GM18507 (cell line): Measurements from ENCODE around the gene CFHR1.
"Not testable (repeated sequence)": the region's sequence is repeated elsewhere in the genome, so short reads cannot be mapped to it uniquely, and the experiment has no call there.

ENCODE experiments used
- DNase-seq: peaks from one replicate; pipeline ENCODE4 v3.0.0; 2011; ENCODE audit warnings: low read depth; ENCODE audit not compliant: insufficient read length; ENCODE audit errors: extremely low spot score
- FAIRE-seq: peaks from 2 replicates; lab custom pipeline; 2011; peaks lifted over from hg19 to GRCh38; lab: Jason Lieb, UNC

The CFHR1 gene

GRCh38 chr1:196819531-196819930 is at the start of gene CFHR1:
TSS of gene CFHR1 (plus strand) at chr1:196819731. CDS start at chr1:196819845, 114 bp downstream.
- not testable (repeated sequence) for FAIRE-seq, DNase-seq

- FAIRE-seq: not testable (repeated sequence)
Measured at GRCh38 chr1:196769823-196770222, 49.7 kb upstream of the CFHR1 start.

DNA sequence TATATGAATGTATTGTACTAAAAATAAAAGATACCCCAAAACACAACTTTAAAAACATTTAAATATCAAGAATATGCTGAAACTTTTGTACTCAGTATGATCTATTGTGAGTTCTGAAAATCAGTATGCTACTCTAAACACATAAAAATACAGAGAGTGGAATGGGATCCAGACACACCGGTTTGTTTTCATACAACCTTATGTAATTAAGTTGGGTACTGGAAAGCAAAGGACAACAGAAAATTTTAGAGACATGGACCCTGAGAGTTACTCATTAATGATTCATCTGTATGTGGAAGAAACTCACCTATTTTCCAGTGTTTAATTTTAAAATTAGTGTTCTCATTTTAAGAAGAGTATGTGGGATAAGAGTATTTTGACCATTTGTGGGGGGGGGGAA is 45.8 kb upstream of the CFHR1 start:
- DNase-seq (no peak), FAIRE-seq (no peak)

More at GRCh38 chr1:196769823-196770222, 49.7 kb upstream of the CFHR1 start:
- DNase-seq: not testable (repeated sequence)

DNA sequence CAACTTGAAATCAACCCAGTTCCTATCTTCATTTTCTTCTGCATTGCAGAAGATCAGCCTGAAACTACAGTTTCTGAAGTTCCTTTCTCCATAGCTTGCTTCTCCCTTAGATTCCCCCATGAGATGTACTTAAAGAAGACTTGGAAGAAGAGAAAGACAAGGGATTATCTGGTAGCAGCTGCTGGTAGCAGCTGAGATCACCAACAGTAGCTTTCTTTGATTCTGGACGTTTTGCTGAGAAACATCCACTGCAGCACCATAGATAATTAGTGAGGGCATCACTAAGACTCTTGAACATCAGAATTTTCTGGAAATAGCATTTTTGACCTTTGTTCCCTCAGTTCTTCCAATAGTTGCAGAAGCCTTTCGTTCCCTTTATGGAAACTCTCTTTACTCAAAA is 45.4 kb upstream of the CFHR1 start:
- no peak for FAIRE-seq
- DNase-seq: no peak

GRCh38 chr1:196774603-196775002 is 44.9 kb upstream of the CFHR1 start, which contains the start of gene CFHR3:
TSS of gene CFHR3 (plus strand) at chr1:196774840. CDS start at chr1:196774887, 47 bp downstream.
- FAIRE-seq (no peak), DNase-seq (no peak)

DNA sequence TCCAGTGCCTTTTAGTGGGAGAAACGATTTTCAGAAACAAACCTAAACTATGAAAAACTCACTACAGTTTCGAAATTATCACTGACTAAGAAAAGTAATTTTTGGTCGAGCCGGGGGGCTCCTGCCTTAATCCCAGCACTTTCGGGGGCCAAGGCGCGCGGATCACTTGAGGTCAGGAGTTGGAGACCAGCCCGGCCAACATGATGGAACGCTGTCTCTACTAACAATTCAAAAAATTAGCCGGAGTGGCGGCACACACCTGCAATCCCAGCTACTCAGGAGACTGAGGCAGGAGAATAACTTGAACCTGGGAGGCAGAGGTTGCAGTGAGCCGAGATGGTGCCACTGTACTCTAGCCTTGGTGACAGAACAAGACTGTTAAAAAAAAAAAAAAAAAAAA is 41.9 kb upstream of the CFHR1 start:
- FAIRE-seq (no peak), DNase-seq (no peak)

DNA sequence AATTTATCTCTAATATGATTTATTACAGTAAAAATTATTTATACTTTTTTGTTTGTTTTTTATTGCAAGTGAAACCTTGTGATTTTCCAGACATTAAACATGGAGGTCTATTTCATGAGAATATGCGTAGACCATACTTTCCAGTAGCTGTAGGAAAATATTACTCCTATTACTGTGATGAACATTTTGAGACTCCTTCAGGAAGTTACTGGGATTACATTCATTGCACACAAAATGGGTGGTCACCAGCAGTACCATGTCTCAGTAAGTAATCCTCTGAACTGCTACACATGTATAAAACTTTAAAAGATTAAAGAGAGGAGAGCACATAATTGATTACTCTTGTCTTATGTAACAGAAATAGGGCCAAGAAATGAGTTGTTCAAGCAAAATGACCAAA is 40.4 kb upstream of the CFHR1 start:
- no peak for FAIRE-seq
- no peak for DNase-seq

DNA sequence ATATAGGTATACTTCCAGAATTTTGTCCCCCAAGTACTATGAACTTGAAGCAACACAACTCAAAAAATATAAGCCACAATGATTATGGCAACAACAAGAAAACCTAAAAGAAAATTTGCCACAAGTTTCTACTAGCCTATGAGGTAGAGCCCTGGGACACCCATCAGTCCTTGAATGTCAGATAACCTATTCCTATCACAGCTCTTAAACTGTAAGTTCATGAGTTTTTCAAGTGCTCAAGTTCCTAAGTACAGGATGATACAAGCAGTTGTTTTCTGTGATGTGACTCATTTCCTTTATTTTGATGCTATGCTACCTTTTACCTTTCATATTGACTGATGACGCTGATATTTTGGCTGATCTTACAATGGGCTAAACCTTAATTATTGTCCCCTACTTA is 28.3 kb upstream of the CFHR1 start:
- FAIRE-seq, DNase-seq: not testable (repeated sequence)

GRCh38 chr1:196794103-196794502 is 25.4 kb upstream of the CFHR1 start:
- DNase-seq, FAIRE-seq: not testable (repeated sequence)

- FAIRE-seq: no peak
- no peak for DNase-seq
Measured at GRCh38 chr1:196797891-196798290, 21.6 kb upstream of the CFHR1 start.

DNA sequence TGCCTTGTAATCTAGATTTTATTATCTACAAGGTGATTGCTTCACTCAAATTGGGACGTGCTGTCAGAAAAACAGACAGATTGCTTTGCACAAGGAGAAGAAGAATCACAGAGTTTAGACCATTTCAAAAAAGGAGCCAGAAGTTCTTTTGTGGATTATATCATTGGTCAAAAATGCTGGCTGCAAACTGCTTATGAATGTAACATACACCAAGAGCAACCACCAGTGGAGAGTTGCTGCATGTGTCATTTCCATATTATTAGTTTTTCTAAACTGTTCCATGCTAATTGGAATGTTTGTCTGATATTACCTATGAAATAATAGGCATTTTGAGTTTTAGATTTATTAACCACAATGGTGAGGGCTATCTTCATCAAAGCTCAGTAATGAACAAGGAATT is 17.6 kb upstream of the CFHR1 start:
- not testable (repeated sequence) for FAIRE-seq, DNase-seq

- no peak for DNase-seq
- no peak for FAIRE-seq
Measured at GRCh38 chr1:196808529-196809235, 10.8 kb upstream of the CFHR1 start.

DNA sequence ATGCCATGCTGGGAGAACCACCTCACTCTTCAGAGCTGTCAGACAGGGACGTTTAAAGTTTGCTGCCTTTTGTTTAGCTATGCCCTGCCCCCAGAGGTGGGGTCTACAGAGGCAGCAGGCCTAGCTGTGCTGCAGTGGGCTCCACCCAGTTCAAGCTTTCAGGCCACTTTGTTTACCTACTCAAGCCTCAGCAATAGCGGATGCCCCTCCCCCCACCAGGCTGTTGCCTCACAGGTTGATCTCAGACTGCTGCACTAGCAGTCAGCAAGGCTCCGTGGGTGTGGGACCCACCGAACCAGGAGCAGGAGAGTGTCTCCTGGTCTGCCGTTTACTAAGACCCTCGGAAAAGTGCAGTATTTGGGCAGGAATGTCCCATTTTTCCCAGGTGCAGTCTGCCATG is 2.1 kb upstream of the CFHR1 start:
- FAIRE-seq, DNase-seq: not testable (repeated sequence)

DNA sequence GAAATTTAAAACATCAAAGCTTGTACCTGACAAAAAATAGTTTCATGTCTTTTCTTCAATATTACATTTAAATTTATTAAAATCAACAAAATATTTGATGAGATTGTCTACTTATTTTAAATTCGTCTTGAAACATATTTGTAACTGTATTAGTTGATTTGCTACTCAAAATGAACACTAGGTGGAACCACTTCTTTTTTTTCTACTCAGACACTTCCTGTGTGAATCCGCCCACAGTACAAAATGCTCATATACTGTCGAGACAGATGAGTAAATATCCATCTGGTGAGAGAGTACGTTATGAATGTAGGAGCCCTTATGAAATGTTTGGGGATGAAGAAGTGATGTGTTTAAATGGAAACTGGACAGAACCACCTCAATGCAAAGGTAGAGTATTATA is 8.3 kb downstream of the CFHR1 start:
- not testable (repeated sequence) for FAIRE-seq, DNase-seq

GRCh38 chr1:196849613-196850492 is 30.3 kb downstream of the CFHR1 start:
- FAIRE-seq, DNase-seq: not testable (repeated sequence)

DNA sequence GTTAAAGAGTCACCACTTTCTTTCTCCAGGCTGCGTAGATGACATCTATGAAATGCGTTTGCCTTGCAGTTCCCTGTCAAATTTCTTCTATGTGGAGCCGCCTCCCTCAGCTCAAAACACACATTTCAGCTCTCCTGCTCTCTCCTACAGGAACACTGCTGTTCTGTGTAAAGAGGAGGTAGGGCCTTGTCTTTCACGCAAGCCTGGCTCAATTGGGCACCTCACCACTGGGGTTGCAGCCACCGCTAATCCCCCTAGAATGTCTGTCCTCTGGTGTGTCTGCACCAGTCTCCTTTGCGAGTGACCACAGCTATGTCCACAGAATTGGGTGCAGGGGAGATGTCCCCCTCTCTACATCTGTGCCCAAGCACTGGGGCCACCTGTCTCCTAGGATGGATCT is 36.5 kb downstream of the CFHR1 start:
- FAIRE-seq: no peak
- DNase-seq: no peak

- DNase-seq (no peak), FAIRE-seq (no peak)
Measured at GRCh38 chr1:196857188-196857587, 37.7 kb downstream of the CFHR1 start.

GRCh38 chr1:196858811-196859210 is 39.3 kb downstream of the CFHR1 start:
- DNase-seq (no peak), FAIRE-seq (no peak)

DNA sequence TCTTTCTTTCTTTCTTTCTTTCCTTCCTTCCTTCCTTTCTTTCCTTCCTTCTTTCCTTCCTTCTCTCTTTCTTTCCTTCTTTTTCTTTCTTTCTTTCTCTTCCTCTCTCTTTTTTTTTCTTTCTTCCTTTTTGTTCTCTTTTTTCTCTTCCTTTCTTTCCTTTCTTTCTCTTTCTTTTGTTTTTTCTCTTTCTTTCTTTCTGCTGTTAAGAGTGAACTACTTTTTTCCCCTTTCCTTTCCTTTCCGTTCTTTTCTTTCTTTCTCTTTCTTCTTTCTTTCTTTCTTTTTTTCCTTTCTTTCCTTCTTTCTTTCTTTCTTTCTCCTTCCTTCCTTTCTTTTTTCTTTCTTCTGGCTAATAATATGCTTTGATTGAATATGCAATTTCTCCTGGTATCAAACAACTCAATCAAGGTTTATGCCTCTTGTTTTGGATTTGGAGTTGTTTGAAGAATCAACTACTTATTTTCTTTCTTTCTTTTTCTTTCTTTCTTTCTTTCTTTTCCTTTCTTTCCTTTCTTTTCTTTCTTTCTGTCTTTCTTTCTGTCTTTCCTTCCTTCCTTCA is 40.9 kb downstream of the CFHR1 start:
- DNase-seq (no peak), FAIRE-seq (no peak)

DNA sequence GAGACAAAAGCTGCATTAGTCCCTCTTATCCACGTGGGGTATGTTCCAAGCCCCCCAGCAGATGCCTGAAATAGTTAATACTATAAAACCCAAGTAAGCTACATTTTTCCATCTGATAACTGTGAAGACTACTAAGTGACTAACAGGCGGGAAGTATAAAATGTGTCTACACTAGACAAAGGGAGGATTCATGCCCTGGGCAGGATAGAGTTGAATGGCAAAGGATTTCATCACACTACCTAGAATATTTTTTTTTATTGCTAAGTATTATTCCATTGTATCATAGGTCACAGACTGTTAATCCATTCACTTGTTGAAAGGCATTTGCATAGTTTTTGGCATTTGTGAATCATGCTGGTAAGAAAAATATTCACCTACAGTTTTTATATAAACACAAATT is 41.9 kb downstream of the CFHR1 start:
- DNase-seq (no peak), FAIRE-seq (no peak)
